Activated CD4-positive, alpha-beta T cell treated with anti-CD3 and anti-CD28 coated beads, Interleukin-2, amount 50 U/mL, for 16 hours (primary cell): ENCODE data around the gene ABCB6.

ENCODE experiments used
- DNase-seq: peaks from one replicate; pipeline ENCODE4 v3.0.0-alpha.2; 2020

ABCB6 gene

GRCh38 chr2:219182331-219183150 lies 36.2 kb downstream of the ABCB6 start:
- peak; percentile 19 for DNase-seq

DNA sequence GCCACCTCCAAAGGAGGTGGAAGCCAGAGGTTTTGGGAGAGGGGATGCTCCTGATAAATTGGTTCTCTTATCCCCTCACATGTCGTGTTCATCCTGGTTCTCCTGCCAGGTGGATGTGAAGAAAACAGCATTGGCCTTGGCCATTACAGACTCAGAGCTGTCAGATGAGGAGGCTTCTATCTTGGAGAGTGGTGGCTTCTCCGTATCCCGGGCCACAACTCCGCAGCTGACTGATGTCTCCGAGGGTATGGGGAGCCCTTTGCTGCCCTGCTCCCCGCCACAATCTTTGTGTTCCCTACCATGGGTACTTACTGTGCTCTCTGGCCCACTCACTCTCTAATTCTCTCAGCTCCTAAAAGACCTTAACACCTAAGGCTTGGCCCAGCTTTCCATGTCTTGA lies 37.2 kb downstream of the ABCB6 start:
- DNase-seq = no peak

- no peak for DNase-seq
Observed at GRCh38 chr2:219180961-219181360, 37.8 kb downstream of the ABCB6 start.

DNA sequence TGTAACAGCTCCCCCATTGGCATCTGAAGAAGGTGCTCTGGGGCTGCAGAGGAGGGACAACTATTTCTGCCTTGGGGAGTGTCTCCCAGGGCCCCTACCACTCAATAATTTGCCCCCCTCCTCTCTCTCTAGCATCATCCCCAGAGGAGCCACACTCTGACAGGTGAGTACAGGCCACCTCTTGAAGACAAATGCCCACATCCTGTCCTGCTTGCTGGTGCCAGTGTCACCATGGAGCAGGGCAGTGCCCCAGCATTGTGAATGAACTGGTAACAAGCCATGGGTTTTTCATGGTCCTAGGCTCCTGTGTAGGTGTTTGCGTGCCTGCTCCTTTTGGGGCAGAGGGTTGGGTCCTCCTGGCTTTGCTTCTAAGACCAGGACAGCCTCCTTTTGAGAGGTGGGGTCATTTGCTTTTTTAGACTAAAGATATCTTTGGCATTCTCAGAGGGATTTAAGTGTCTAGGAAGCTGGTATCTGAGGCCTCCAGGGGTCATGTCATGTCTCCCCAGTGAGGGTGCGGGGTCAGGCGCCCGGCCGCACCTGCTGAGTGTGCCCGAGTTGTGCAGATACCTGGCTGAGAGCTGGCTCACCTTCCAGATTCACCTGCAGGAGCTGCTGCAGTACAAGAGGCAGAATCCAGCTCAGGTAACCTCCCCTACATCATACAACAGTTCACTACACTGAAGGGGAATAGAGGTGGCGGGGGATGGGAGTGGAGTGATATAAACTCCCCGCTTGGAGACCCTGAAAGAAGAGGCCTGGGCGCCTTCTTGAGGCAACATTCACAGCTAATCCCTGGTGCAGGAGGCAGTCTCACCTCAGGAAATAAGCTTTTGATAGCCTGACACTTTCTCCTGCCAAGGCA lies 38.9 kb downstream of the ABCB6 start:
- no peak for DNase-seq

GRCh38 chr2:219178377-219179175 lies 40.2 kb downstream of the ABCB6 start:
- peak; percentile 44 for DNase-seq

DNA sequence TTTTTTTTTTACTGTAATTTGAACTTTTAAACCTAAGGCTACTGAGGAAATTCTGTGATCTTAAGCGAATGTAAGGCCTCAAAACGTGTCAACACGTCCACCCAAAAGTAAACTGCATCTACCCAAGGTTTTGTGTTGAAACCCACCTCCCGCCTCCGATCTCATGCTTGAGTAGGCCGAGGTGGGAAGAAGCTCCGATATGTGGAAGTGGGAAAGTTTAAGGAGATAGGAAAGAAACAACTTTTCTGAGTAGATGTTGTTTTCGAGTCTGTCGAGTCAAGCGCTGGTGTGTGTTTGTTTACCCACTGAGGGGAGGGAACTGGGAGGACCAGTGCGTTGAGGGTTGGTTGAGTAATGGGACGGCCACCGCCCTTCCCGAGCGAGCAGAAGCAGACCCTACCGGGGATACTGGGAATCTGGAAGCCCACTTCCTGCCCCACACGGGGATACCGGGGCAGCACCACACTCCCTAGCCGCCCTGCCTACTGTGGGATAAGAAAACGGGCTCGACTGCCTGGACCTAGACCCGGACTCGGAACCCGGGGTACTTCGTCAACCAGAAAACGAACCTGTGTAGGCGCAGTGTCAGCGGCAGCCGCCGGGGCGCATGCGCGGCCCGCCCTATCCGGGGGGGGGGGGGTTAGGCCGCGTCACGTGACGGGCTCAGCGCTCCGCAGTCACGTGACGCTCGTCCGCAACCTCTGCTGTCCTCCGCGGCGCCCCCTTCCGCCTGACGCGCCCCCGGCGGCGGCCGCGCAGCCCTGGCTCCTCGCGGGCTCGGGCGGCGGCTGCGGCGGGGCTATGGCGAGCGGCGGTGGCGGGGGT lies 41.0 kb downstream of the ABCB6 start, which contains the start of gene RETREG2:
TSS of gene RETREG2 (plus strand) at position 724 of the 825 bp plus-strand sequence. CDS start at position 802, 78 bp downstream.
- DNase-seq = peak; percentile 81

GRCh38 chr2:219176818-219177551 lies 41.8 kb downstream of the ABCB6 start, which contains the start of gene CNPPD1:
TSS of gene CNPPD1 (minus strand) at chr2:219176925. CDS start at chr2:219176828, 97 bp downstream.
- DNase-seq = peak; percentile 89

GRCh38 chr2:219175928-219176817 lies 42.6 kb downstream of the ABCB6 start:
- peak; percentile 19 for DNase-seq

DNA sequence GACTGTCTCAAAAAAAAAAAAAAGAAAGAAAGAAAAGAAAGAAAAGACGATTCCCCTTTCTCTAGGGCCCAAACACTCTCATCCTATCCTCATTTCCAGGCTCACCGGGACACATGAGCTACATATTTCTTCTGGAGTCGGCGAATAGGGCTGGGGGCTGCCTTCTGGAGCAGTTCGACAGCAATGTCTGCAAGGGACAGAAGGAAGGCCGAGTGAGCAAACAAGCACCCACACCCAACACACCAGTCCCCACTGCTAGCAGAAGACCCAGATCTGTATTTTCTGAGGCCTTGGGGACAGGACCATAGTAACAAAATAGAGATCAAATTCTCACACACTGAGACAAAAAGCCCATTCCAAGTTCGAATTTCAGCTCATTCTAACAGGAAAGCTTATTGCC lies 43.3 kb downstream of the ABCB6 start:
- no peak for DNase-seq

GRCh38 chr2:219174801-219175200 lies 44.0 kb downstream of the ABCB6 start:
- DNase-seq = no peak

- no peak for DNase-seq
Observed at GRCh38 chr2:219174146-219174545, 44.6 kb downstream of the ABCB6 start.

GRCh38 chr2:219173176-219173575 lies 45.6 kb downstream of the ABCB6 start:
- DNase-seq = no peak

DNA sequence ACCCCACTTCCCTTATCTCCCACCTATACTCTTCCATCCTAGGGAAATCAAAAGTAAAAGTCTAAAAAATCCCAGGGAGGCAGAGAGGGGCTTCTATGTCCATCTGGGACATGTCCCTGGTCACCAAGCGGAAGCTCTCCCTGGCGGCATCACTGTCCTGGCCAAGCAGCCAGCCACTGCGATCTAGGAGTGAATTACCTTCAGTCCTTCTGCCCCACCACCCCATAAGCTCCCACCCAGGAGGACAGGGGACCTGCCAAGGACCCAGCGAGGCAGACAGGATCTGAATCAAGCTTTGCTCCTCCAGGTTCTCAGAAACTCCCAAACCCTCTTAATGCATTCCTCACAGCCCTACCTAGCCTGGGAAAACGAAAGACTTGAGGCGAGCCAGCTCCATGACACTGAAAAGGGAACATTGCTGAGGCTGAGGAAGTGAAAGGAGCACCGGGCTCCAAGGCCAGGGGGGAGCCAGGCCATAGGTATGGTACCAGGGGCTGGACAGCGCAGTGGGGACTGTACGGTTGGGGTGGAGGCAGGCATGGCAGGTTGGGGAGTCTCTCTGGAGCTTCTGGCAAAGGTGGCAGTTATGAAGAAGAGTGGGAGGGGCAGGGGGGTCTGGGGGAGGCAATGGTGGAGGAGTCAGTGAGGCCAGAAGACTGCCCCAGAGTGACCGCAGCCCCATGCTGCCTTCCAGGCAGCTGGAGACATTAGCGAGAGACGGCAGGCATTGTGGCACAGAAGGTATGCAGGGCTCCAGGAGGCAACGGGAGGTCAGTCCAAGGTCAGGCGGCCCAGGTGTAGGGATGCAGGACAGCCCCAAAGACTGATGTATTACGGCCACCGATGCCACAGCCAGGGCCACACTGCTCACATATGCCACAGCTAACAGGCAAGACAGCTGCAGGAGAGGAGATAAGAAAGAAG lies 46.3 kb downstream of the ABCB6 start:
- no peak for DNase-seq

DNA sequence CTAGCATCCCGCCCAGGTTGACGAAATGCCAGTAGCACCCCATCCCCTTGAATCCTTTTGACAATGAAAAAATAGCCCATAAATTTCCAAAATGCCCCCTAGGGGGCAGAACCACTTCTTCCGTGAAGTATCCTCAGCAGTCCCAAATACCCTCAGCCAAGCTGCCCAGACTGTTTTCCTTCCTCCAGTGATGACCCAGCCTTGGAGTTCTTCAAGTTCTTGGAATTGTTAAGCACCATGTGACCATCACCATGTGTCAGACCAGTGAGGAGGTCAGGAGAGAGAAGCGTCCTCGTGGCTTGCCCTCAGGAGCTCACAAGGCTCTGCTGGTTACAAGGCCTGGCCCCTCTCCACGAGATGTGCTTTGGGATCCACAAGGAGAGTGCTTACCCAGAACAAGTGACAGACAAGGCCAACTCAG lies 47.5 kb downstream of the ABCB6 start:
- peak; percentile 43 for DNase-seq

GRCh38 chr2:219169930-219170654 lies 48.7 kb downstream of the ABCB6 start, which contains the start of gene SLC23A3:
TSS of gene SLC23A3 (minus strand) at chr2:219170029. CDS start at chr2:219169984, 45 bp downstream.
- DNase-seq = peak; percentile 37

GRCh38 chr2:219168932-219169331 lies 49.8 kb downstream of the ABCB6 start:
- DNase-seq = no peak

- DNase-seq = no peak
Observed at GRCh38 chr2:219168526-219168925, 50.2 kb downstream of the ABCB6 start.

- no peak for DNase-seq
Observed at GRCh38 chr2:219167997-219168396, 50.8 kb downstream of the ABCB6 start.
